ENCODE results near the gene PI16. TPM values are rescaled to one million over a fixed set of nuclear protein-coding genes. Genes with fewer than 3 reads are reported as not detected.

Gene PI16
- total and polyA plus RNA-seq, 2 experiments from 2014 or later: 227 to 390 TPM

DNA sequence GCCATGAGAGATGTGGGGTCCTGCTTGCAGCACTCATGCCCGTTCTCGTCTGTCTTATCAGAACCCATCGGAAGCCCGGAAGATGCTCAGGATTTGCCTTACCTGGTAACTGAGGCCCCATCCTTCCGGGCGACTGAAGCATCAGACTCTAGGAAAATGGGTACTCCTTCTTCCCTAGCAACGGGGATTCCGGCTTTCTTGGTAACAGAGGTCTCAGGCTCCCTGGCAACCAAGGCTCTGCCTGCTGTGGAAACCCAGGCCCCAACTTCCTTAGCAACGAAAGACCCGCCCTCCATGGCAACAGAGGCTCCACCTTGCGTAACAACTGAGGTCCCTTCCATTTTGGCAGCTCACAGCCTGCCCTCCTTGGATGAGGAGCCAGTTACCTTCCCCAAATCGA is 8.3 kb downstream of the PI16 start:
- TF ChIP-seq EZH2 (IDR thresholded peaks at IDR 0.05; ENCODE audit: insufficient read depth, poor library complexity, severe bottlenecking) (no peak), EZH2phosphoT487 (IDR thresholded peaks at IDR 0.05; ENCODE audit: insufficient read depth, low read depth) (no peak)
- Histone ChIP-seq H3K4me2 (ENCODE audit: unreplicated experiment) (no peak overlapping the region), H3K4me3 (no peak overlapping the region), H3F3A (ENCODE audit: insufficient read depth) (peaks cover 39% of the 10 kb centered on the region), H3K4me1 (ENCODE audit: insufficient read depth) (peaks cover 13% of the 10 kb centered on the region), H4K20me1 (ENCODE audit: insufficient read depth) (no peaks in the 10 kb centered on the region), H2AFZ (no peak overlapping the region), H3K9me3 (ENCODE audit: low read depth) (no peaks in the 10 kb centered on the region), H3K27ac (no peak overlapping the region), H3K36me3 (ENCODE audit: low read depth) (peaks cover 9% of the 10 kb centered on the region; the same call in 1 of the 2 replicates), H3K27me3 (replicated peaks; ENCODE audit: insufficient read depth) (no peaks in the 10 kb centered on the region), H3K9me2 (ENCODE audit: insufficient read depth) (no peaks in the 10 kb centered on the region), H3K79me2 (ENCODE audit: insufficient read depth) (no peaks in the 10 kb centered on the region), H3K9ac (no peak overlapping the region)
- 89 to 92% methylated on average over 12 of the region's 12 CpGs for WGBS, 2 experiments (ENCODE audit: low coverage in 1 of 2, low lambda C conversion rate in 2 of 2, missing lambda C conversion rate in 2 of 2)
- in situ Hi-C loops (cut with MboI): no loop called here
- peak; percentile 45 for DNase-seq

DNA sequence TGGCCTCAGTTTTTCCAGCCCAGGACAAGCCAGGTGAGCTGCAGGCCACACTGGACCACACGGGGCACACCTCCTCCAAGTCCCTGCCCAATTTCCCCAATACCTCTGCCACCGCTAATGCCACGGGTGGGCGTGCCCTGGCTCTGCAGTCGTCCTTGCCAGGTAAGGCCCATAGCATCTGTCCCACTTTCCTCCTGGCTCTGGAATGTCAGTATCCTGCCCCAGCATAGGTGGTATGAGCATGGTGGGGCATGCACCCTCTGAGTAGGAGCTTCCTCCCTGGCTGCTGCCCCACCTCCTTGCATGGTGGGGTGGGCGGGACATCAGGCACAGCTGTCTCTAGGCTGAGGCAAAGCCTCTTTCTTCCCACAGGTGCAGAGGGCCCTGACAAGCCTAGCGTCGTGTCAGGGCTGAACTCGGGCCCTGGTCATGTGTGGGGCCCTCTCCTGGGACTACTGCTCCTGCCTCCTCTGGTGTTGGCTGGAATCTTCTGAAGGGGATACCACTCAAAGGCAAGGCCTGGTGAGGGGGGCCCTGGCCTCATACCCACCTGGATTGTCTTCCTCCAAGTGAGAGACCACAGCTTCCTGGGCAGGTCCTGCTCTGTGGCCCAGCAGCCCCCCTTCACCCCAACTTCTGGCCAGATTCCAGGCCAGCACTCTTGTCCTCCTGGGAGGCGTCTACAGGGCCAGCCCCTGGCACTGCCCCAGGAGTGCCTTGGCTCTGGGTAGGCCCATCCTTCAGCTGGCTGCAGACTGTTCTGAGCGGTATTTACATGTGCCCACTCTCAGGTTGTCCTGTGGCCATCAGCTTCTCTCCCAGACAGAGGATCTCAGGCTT is 9.1 kb downstream of the PI16 start:
- WGBS, 2 experiments (ENCODE audit: low coverage in 1 of 2, low lambda C conversion rate in 2 of 2, missing lambda C conversion rate in 2 of 2): 83 to 84% methylated on average over 11 of the region's 11 CpGs

DNA sequence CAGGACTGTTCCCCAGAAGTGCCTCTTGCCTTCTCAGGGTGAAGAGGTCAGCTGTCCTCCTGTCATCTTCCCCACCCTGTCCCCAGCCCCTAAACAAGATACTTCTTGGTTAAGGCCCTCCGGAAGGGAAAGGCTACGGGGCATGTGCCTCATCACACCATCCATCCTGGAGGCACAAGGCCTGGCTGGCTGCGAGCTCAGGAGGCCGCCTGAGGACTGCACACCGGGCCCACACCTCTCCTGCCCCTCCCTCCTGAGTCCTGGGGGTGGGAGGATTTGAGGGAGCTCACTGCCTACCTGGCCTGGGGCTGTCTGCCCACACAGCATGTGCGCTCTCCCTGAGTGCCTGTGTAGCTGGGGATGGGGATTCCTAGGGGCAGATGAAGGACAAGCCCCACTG is 9.8 kb downstream of the PI16 start:
- Histone ChIP-seq H3K9me3 (ENCODE audit: low read depth) (no peaks in the 10 kb centered on the region), H3F3A (ENCODE audit: insufficient read depth) (peaks cover 49% of the 10 kb centered on the region), H3K4me2 (ENCODE audit: unreplicated experiment) (no peak overlapping the region), H4K20me1 (ENCODE audit: insufficient read depth) (no peaks in the 10 kb centered on the region), H3K27me3 (replicated peaks; ENCODE audit: insufficient read depth) (no peaks in the 10 kb centered on the region), H3K4me1 (ENCODE audit: insufficient read depth) (peaks cover 13% of the 10 kb centered on the region), H2AFZ (no peak overlapping the region), H3K9ac (no peak overlapping the region), H3K9me2 (ENCODE audit: insufficient read depth) (no peaks in the 10 kb centered on the region), H3K79me2 (ENCODE audit: insufficient read depth) (no peaks in the 10 kb centered on the region), H3K27ac (no peak overlapping the region), H3K36me3 (ENCODE audit: low read depth) (peaks cover 22% of the 10 kb centered on the region; the same call in 1 of the 2 replicates), H3K4me3 (no peak overlapping the region)
- no peak for DNase-seq
- TF ChIP-seq EZH2 (IDR thresholded peaks at IDR 0.05; ENCODE audit: insufficient read depth, poor library complexity, severe bottlenecking) (no peak), EZH2phosphoT487 (IDR thresholded peaks at IDR 0.05; ENCODE audit: insufficient read depth, low read depth) (no peak)
- WGBS, 2 experiments (ENCODE audit: low coverage in 1 of 2, low lambda C conversion rate in 2 of 2, missing lambda C conversion rate in 2 of 2): 66 to 81% methylated on average over 5 to 6 of the region's 6 CpGs
- in situ Hi-C loops (cut with MboI): no loop called here

More for the DNA sequence above, 9.1 kb downstream of the PI16 start:
- no peak overlapping the region for H3K27ac ChIP-seq
- TF ChIP-seq EZH2 (IDR thresholded peaks at IDR 0.05; ENCODE audit: insufficient read depth, poor library complexity, severe bottlenecking) (no peak), EZH2phosphoT487 (IDR thresholded peaks at IDR 0.05; ENCODE audit: insufficient read depth, low read depth) (no peak)
- peaks cover 46% of the 10 kb centered on the region for H3F3A ChIP-seq (ENCODE audit: insufficient read depth)
- no peaks in the 10 kb centered on the region for H3K9me3 ChIP-seq (ENCODE audit: low read depth)
- no peak overlapping the region for H2AFZ ChIP-seq
- H3K4me1 ChIP-seq (ENCODE audit: insufficient read depth): peaks cover 13% of the 10 kb centered on the region
- in situ Hi-C loops (cut with MboI): no loop called here
- H3K9ac ChIP-seq: no peak overlapping the region
- H3K9me2 ChIP-seq (ENCODE audit: insufficient read depth): no peaks in the 10 kb centered on the region
- H4K20me1 ChIP-seq (ENCODE audit: insufficient read depth): no peaks in the 10 kb centered on the region
- peaks cover 15% of the 10 kb centered on the region; the same call in 1 of the 2 replicates for H3K36me3 ChIP-seq (ENCODE audit: low read depth)
- no peak overlapping the region for H3K4me2 ChIP-seq (ENCODE audit: unreplicated experiment)
- H3K4me3 ChIP-seq: no peak overlapping the region
- H3K79me2 ChIP-seq (ENCODE audit: insufficient read depth): no peaks in the 10 kb centered on the region
- no peak for DNase-seq
- H3K27me3 ChIP-seq (replicated peaks; ENCODE audit: insufficient read depth): no peaks in the 10 kb centered on the region

DNA sequence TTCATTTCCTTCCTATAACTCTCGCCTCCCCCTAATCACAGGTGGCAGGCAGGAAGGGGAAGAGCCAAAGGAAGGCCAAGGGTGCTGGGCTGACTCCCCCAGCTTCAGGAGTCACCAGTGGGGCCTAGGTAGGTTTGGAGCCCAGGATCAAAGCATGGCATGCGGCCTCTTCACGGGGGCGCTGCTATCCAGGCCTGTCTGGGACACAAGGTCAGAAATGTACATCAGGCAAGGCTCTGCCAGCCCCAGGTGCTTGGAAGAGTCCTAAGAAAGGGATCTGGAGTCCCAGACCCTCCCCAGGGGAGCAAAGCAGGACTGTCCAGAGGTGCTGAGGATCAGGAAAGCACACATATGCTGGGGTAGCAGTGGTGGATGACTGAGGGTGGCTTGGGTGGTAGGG is 10.4 kb downstream of the PI16 start:
- Histone ChIP-seq H3K9me3 (ENCODE audit: low read depth) (no peaks in the 10 kb centered on the region), H4K20me1 (ENCODE audit: insufficient read depth) (no peaks in the 10 kb centered on the region), H3K4me2 (ENCODE audit: unreplicated experiment) (no peak overlapping the region), H3F3A (ENCODE audit: insufficient read depth) (peaks cover 48% of the 10 kb centered on the region), H3K9ac (no peak overlapping the region), H3K27me3 (replicated peaks; ENCODE audit: insufficient read depth) (no peaks in the 10 kb centered on the region), H3K79me2 (ENCODE audit: insufficient read depth) (no peaks in the 10 kb centered on the region), H3K4me3 (no peak overlapping the region), H3K36me3 (ENCODE audit: low read depth) (peaks cover 28% of the 10 kb centered on the region; the same call in 1 of the 2 replicates), H3K9me2 (ENCODE audit: insufficient read depth) (no peaks in the 10 kb centered on the region), H2AFZ (no peak overlapping the region), H3K4me1 (ENCODE audit: insufficient read depth) (peaks cover 12% of the 10 kb centered on the region), H3K27ac (no peak overlapping the region)
- TF ChIP-seq EZH2phosphoT487 (IDR thresholded peaks at IDR 0.05; ENCODE audit: insufficient read depth, low read depth) (no peak), EZH2 (IDR thresholded peaks at IDR 0.05; ENCODE audit: insufficient read depth, poor library complexity, severe bottlenecking) (no peak)
- in situ Hi-C loops (cut with MboI): no loop called here
- WGBS, 2 experiments (ENCODE audit: low coverage in 1 of 2, low lambda C conversion rate in 2 of 2, missing lambda C conversion rate in 2 of 2): 81 to 84% methylated on average over 4 of the region's 4 CpGs
- no peak for DNase-seq

Data from GM23248 (cell line).